ENCODE data around the gene SLFN5.

SLFN5 gene

GRCh38 chr17:35255316-35255715 lies 12.4 kb downstream of the SLFN5 start:
- H3K27ac ChIP-seq, result no peak overlapping the region
- H3K79me2 ChIP-seq, result peaks cover 2% of the 10 kb centered on the region
- H3K9me3 ChIP-seq (ENCODE audit: control insufficient read depth, low read length), result no peaks in the 10 kb centered on the region
- H3K4me3 ChIP-seq (ENCODE audit: low read depth, low read length), result no peak overlapping the region
- H3K36me3 ChIP-seq (ENCODE audit: control insufficient read depth, insufficient read depth, low read length), result no peaks in the 10 kb centered on the region
- no peak overlapping the region for H3K9ac ChIP-seq
- H3K4me1 ChIP-seq, result peaks cover 9% of the 10 kb centered on the region
- H2AFZ ChIP-seq, result no peak overlapping the region
- no peak for TF ChIP-seq CTCF (IDR thresholded peaks at IDR 0.05)
- H3K27me3 ChIP-seq (ENCODE audit: control insufficient read depth, insufficient read depth, low read length), result no peaks in the 10 kb centered on the region
- H3K4me2 ChIP-seq (ENCODE audit: low read length), result no peak overlapping the region

DNA sequence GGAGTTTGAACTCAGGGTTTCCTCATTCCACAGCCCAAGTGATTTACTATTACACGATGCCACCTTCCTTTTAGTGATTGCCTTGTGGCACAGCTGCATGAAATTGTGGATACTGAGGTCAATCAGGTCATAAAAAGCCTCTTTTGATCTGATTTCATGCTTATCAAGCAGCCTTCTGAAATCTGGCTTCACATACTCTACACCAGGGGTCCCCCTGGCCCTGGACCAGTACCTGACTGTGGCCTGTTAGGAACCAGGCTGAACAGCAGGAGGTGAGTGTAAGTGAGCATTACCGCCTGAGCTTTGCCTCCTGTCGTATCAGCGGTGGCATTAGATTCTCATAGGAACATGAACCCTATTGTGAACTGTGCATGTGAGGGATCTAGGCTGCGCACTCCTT lies 13.8 kb downstream of the SLFN5 start:
- no peaks in the 10 kb centered on the region for H3K27me3 ChIP-seq (ENCODE audit: control insufficient read depth, insufficient read depth, low read length)
- no peak overlapping the region for H3K27ac ChIP-seq
- no peak overlapping the region for H3K9ac ChIP-seq
- H3K4me1 ChIP-seq, result peaks cover 9% of the 10 kb centered on the region
- H3K9me3 ChIP-seq (ENCODE audit: control insufficient read depth, low read length), result no peaks in the 10 kb centered on the region
- no peak overlapping the region for H2AFZ ChIP-seq
- H3K79me2 ChIP-seq, result peaks cover 2% of the 10 kb centered on the region
- H3K4me2 ChIP-seq (ENCODE audit: low read length), result no peak overlapping the region
- no peaks in the 10 kb centered on the region for H3K36me3 ChIP-seq (ENCODE audit: control insufficient read depth, insufficient read depth, low read length)
- H3K4me3 ChIP-seq (ENCODE audit: low read depth, low read length), result no peak overlapping the region
- no peak for TF ChIP-seq CTCF (IDR thresholded peaks at IDR 0.05)

DNA sequence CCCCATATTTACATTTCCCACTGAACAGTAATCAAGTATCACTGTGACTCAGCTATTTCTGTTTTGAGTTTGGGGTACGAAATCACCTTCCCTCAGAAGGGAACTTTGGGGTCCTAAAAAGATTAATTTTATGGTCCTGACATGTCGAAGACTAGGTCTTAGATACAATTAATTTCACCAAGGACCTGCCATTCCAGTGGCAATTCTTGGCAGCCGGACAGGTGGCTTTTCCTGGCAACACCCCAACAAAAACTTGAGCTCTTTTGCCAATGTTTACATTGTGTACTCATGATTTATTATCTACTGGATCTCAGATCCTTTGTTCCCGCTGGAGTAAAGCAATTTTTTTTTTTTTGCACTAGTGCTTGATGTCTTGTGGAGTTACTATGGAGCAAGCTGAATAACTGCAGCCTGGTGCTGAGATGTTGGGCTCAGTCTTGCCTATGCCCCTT lies 14.4 kb downstream of the SLFN5 start:
- Histone ChIP-seq H2AFZ (no peak overlapping the region), H3K9ac (no peak overlapping the region), H3K4me3 (ENCODE audit: low read depth, low read length) (no peak overlapping the region), H3K4me2 (ENCODE audit: low read length) (no peak overlapping the region), H3K79me2 (peaks cover 2% of the 10 kb centered on the region), H3K4me1 (peaks cover 9% of the 10 kb centered on the region), H3K27me3 (ENCODE audit: control insufficient read depth, insufficient read depth, low read length) (no peaks in the 10 kb centered on the region), H3K36me3 (ENCODE audit: control insufficient read depth, insufficient read depth, low read length) (no peaks in the 10 kb centered on the region), H3K9me3 (ENCODE audit: control insufficient read depth, low read length) (no peaks in the 10 kb centered on the region), H3K27ac (no peak overlapping the region)
- no peak for TF ChIP-seq CTCF (IDR thresholded peaks at IDR 0.05)

- no peak overlapping the region for H3K4me2 ChIP-seq (ENCODE audit: low read length)
- H3K27me3 ChIP-seq (ENCODE audit: control insufficient read depth, insufficient read depth, low read length), result no peaks in the 10 kb centered on the region
- no peaks in the 10 kb centered on the region for H3K9me3 ChIP-seq (ENCODE audit: control insufficient read depth, low read length)
- H3K36me3 ChIP-seq (ENCODE audit: control insufficient read depth, insufficient read depth, low read length), result no peaks in the 10 kb centered on the region
- peaks cover 2% of the 10 kb centered on the region for H3K79me2 ChIP-seq
- H2AFZ ChIP-seq, result no peak overlapping the region
- H3K4me1 ChIP-seq, result peaks cover 9% of the 10 kb centered on the region
- no peak overlapping the region for H3K27ac ChIP-seq
- H3K9ac ChIP-seq, result no peak overlapping the region
- no peak for TF ChIP-seq CTCF (IDR thresholded peaks at IDR 0.05)
- H3K4me3 ChIP-seq (ENCODE audit: low read depth, low read length), result no peak overlapping the region
These were observed 16.1 kb downstream of the SLFN5 start for GRCh38 chr17:35259001-35259400.

DNA sequence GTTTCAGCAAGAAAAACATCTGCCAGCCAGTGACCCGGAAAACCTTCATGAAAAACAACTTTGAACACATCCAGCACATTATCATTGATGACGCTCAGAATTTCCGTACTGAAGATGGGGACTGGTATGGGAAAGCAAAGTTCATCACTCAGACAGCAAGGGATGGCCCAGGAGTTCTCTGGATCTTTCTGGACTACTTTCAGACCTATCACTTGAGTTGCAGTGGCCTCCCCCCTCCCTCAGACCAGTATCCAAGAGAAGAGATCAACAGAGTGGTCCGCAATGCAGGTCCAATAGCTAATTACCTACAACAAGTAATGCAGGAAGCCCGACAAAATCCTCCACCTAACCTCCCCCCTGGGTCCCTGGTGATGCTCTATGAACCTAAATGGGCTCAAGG lies 22.2 kb downstream of the SLFN5 start:
- no peak for TF ChIP-seq CTCF (IDR thresholded peaks at IDR 0.05)
- Histone ChIP-seq H3K27ac (no peak overlapping the region), H2AFZ (no peak overlapping the region), H3K4me3 (ENCODE audit: low read depth, low read length) (no peak overlapping the region), H3K4me2 (ENCODE audit: low read length) (no peak overlapping the region), H3K9ac (no peak overlapping the region), H3K4me1 (no peaks in the 10 kb centered on the region), H3K36me3 (ENCODE audit: control insufficient read depth, insufficient read depth, low read length) (no peaks in the 10 kb centered on the region), H3K27me3 (ENCODE audit: control insufficient read depth, insufficient read depth, low read length) (no peaks in the 10 kb centered on the region), H3K9me3 (ENCODE audit: control insufficient read depth, low read length) (no peaks in the 10 kb centered on the region), H3K79me2 (no peaks in the 10 kb centered on the region)

Data from parathyroid adenoma (tissue), 2 donors.